Measurements from ENCODE around the gene SLC25A30.
A peak's percentile ranks its signal among the peaks of the same experiment; 100 is the strongest.

Gene SLC25A30, protein sequence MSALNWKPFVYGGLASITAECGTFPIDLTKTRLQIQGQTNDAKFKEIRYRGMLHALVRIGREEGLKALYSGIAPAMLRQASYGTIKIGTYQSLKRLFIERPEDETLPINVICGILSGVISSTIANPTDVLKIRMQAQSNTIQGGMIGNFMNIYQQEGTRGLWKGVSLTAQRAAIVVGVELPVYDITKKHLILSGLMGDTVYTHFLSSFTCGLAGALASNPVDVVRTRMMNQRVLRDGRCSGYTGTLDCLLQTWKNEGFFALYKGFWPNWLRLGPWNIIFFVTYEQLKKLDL

DNA sequence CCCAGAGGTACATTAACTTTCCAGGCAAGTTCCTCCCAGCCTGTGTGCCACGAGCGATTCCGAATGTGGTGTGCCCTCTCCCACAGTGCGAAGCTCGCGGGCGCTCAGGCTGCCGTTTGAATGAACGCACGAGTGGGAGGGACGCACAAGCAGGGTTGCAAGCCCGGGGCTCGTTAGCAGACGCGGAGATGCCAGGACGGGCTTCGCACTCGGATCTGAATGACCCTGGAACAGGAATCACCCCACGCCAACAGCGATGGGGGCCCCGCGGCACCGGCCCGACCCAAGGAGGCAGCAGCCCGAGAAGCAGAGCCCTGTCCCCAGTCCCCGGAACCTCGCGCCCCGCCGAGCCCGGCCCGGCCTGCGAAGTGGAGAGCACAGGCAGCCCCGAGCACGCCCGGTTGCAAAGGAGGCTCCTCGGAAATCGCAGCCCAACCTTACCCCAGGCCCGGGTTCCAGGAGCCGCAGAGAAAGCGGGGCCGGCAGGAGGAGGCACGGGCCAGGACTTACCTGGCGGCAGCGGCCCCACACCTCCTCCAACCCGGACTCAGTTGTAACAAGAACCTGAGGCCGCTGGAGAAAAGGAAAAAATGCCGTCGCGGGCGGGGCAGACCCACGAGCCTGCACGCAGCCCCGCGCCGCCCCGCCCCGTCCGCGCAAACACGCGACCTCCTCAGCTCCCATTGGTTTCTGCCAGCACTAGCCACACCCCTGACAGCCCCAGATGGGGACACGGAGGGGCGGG is at the start of gene SLC25A30:
SLC25A30 (minus strand) TSS at position 584 of the 745 bp plus-strand sequence. CDS start 6,948 bp downstream, outside the sequence.
- Histone ChIP-seq H3K4me3 (ENCODE audit: low read depth in 1 of 5, low read length in 5 of 5) (peak within 1 kb of the TSS; percentile 73 to 86 (median 85)), H3K9ac (ENCODE audit: low read length in 5 of 5) (peak within 1 kb of the TSS; percentile 6 to 80 (median 77)), H3K9me3 (ENCODE audit: control insufficient read depth in 5 of 5, low read length in 5 of 5) (no peaks in the 10 kb centered on the region), H3K27me3 (ENCODE audit: control insufficient read depth in 5 of 5, insufficient read depth in 4 of 5, low read length in 5 of 5) (no peaks in the 10 kb centered on the region), H3K36me3 (ENCODE audit: control insufficient read depth in 5 of 5, insufficient read depth in 5 of 5, low read length in 5 of 5) (no peaks in the 10 kb centered on the region), H3K27ac (ENCODE audit: low read depth, low read length) (peak within 1 kb of the TSS; percentile 87), H3K4me1 (ENCODE audit: control insufficient read depth in 5 of 5, insufficient read depth in 5 of 5, low read length in 5 of 5) (peaks cover 4 to 40% (median 34%) of the 10 kb centered on the region in 5 donors)

DNA sequence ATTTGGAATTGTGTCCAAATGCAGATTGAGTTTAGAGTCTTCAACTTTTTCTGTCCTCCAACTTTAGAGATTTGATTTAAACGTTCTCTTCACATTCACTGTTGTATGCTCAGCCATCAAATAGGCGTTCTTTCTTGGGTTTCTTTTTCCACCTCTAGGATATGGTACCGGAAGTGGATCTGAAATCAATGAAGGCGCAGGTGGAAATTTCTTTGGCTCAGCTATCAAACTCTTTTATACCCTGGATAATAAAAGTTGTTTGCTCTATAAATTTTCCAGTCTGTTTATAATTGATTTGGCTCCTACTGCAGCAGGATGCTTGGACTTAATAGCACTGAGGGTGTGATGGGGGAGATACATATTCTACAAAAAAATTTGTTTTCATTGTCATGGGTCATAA is 48.2 kb upstream of the SLC25A30 start:
- Histone ChIP-seq H3K27ac (ENCODE audit: low read depth, low read length) (no peak overlapping the region), H3K4me3 (ENCODE audit: low read depth in 1 of 5, low read length in 5 of 5) (peak overlapping the region in 1 of 5 donors; percentile 98), H3K36me3 (ENCODE audit: control insufficient read depth in 5 of 5, insufficient read depth in 5 of 5, low read length in 5 of 5) (no peaks in the 10 kb centered on the region), H3K27me3 (ENCODE audit: control insufficient read depth in 5 of 5, insufficient read depth in 4 of 5, low read length in 5 of 5) (no peaks in the 10 kb centered on the region), H3K4me1 (ENCODE audit: control insufficient read depth in 5 of 5, insufficient read depth in 5 of 5, low read length in 5 of 5) (peaks cover 0 to 30% (median 27%) of the 10 kb centered on the region in 5 donors), H3K9me3 (ENCODE audit: control insufficient read depth in 5 of 5, low read length in 5 of 5) (no peaks in the 10 kb centered on the region), H3K9ac (ENCODE audit: low read length in 5 of 5) (peak overlapping the region in 1 of 5 donors; percentile 90)

DNA sequence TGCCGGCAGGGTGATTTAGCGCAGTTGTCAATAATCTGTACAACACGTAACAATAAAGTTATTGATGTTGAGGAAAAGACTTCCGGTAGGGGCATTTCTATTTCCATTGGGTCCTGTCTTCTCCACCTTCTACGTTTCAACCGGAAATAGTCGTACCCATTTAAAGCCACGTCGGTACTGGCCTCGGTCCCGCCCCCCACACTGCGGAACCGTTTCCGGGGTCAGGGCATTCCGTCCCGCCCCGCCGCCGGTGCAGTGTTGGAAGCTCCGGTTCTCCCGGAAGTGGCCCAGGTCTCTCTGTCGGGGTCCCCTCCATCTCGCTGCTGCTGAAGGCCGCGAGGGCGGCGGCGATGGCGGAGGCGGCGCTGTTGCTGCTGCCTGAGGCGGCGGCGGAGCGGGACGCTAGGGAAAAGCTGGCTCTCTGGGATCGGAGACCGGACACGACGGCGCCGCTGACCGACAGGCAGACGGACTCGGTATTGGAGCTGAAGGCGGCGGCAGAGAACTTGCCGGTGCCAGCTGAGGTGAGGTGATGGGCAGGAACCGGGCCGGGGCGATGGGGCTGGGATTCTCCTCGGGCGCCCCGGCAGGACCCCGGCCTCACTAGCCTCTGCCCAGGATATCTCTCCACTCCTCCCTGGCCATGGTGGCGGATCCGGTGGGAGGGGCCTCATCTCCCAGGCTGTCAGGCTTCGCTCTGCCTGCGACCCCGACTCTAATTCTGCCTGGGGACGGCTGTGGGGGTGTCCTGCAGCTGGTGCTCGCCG is 46.7 kb upstream of the SLC25A30 start, which contains the start of gene COG3:
COG3 (plus strand) TSS at position 253 of the 767 bp plus-strand sequence; CDS start at position 351, 98 bp downstream.
- Histone ChIP-seq H3K4me1 (ENCODE audit: control insufficient read depth in 5 of 5, insufficient read depth in 5 of 5, low read length in 5 of 5) (peaks cover 0 to 30% (median 26%) of the 10 kb centered on the region in 5 donors), H3K27ac (ENCODE audit: low read depth, low read length) (peak within 1 kb of the TSS; percentile 88), H3K9me3 (ENCODE audit: control insufficient read depth in 5 of 5, low read length in 5 of 5) (no peaks in the 10 kb centered on the region)

DNA sequence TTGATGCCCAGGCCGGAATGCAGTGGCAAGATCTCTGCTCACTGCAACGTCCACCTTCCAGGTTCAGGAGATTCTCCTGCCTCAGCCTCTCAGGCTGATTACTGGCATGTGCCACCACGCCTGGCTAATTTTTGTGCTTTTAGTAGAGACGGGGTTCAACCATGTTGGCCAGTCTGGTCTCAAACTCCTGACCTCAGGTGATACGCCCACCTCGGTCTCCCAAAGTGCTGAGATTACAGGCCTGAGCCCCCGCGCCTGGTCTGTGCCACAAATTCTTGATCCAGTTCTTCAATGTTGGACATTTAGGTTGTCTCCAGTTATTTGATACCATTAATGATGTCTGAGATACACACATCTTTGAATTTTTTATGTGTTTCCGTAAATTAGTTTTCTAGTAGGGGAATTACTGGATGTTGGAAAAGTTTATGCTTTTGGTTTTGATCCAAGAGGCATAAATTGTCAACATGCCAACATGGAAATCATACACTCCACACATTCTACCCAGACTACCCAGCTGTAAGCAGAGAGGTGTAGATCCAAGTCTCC is 46.0 kb upstream of the SLC25A30 start:
- H3K4me3 ChIP-seq (ENCODE audit: low read depth in 1 of 5, low read length in 5 of 5): peak overlapping the region; percentile 65 to 98 (median 98)
- H3K36me3 ChIP-seq (ENCODE audit: control insufficient read depth in 5 of 5, insufficient read depth in 5 of 5, low read length in 5 of 5): no peaks in the 10 kb centered on the region
- H3K4me1 ChIP-seq (ENCODE audit: control insufficient read depth in 5 of 5, insufficient read depth in 5 of 5, low read length in 5 of 5): peaks cover 0 to 30% (median 24%) of the 10 kb centered on the region in 5 donors
- H3K27me3 ChIP-seq (ENCODE audit: control insufficient read depth in 5 of 5, insufficient read depth in 4 of 5, low read length in 5 of 5): peaks cover 0 to 1% (median 0%) of the 10 kb centered on the region in 5 donors
- peak overlapping the region; percentile 88 for H3K27ac ChIP-seq (ENCODE audit: low read depth, low read length)
- no peaks in the 10 kb centered on the region for H3K9me3 ChIP-seq (ENCODE audit: control insufficient read depth in 5 of 5, low read length in 5 of 5)
- H3K9ac ChIP-seq (ENCODE audit: low read length in 5 of 5): peak overlapping the region in 4 of 5 donors; percentile 62 to 97 (median 94)

More for the DNA sequence above, 46.7 kb upstream of the SLC25A30 start, which contains the start of gene COG3:
- no peaks in the 10 kb centered on the region for H3K36me3 ChIP-seq (ENCODE audit: control insufficient read depth in 5 of 5, insufficient read depth in 5 of 5, low read length in 5 of 5)
- H3K4me3 ChIP-seq (ENCODE audit: low read depth in 1 of 5, low read length in 5 of 5): peak within 1 kb of the TSS; percentile 83 to 98 (median 98)
- peak within 1 kb of the TSS; percentile 74 to 97 (median 93) for H3K9ac ChIP-seq (ENCODE audit: low read length in 5 of 5)
- no peaks in the 10 kb centered on the region for H3K27me3 ChIP-seq (ENCODE audit: control insufficient read depth in 5 of 5, insufficient read depth in 4 of 5, low read length in 5 of 5)

DNA sequence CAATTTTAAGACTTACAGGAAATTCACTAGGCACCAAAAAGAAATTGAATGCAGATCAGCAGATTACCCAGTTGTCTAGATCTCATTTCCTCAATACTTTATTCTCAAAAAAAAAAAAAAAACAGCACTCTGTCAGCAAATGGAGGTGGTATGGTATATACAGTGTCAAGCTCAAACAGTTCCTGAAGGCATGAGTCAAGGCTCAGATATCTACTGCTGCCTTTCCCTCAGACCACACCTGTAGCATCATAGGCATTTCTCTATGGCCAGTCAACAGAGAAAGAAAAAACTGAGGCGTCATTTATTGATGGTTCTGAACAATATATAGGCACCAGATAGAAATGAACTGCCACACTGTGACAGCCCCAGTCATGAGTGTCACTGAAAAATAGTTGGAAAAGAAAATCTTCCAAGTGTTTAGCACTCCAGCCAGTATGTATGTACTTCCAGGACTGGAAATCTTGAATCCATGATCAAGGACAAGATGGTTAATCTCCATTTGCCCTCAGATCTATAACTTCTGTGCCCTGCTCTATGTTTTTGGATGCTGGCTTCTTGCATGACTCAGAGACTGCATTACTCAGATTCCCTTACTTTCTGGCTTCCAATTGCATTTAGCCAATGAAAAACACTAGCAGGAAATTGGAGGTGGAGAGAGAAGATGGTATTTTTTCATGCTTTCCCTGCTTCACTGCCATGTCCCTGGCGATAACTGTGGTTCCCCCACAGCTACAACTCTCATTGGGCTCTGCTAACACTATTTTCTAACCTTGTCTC is 38.2 kb upstream of the SLC25A30 start:
- H3K9ac ChIP-seq (ENCODE audit: low read length in 5 of 5): no peak overlapping the region
- H3K27me3 ChIP-seq (ENCODE audit: control insufficient read depth in 5 of 5, insufficient read depth in 4 of 5, low read length in 5 of 5): peaks cover 0 to 14% (median 4%) of the 10 kb centered on the region in 5 donors
- no peaks in the 10 kb centered on the region for H3K36me3 ChIP-seq (ENCODE audit: control insufficient read depth in 5 of 5, insufficient read depth in 5 of 5, low read length in 5 of 5)
- peaks cover 0 to 10% (median 0%) of the 10 kb centered on the region in 5 donors for H3K9me3 ChIP-seq (ENCODE audit: control insufficient read depth in 5 of 5, low read length in 5 of 5)
- H3K4me3 ChIP-seq (ENCODE audit: low read depth in 1 of 5, low read length in 5 of 5): no peak overlapping the region
- no peaks in the 10 kb centered on the region for H3K4me1 ChIP-seq (ENCODE audit: control insufficient read depth in 5 of 5, insufficient read depth in 5 of 5, low read length in 5 of 5)
- no peak overlapping the region for H3K27ac ChIP-seq (ENCODE audit: low read depth, low read length)

DNA sequence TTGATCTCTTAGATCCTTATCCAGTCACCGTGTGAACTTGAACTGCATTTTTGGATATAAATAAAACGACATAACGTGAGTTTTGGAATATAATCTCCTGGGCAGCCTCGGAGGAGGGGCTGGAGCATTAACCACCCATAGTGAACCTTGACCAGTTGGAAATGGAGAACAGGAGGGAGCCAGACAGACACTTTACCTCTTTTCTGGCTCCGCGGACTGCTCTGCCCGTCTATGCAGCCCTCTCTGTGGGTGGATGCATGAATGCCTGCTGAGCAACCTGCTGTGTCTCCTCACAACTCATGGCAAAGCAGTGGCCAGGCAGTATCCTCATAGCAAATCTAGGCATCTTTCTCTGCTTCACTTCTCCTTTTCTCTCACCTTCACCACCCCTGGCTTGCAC is 36.0 kb upstream of the SLC25A30 start:
- H3K4me1 ChIP-seq (ENCODE audit: control insufficient read depth in 5 of 5, insufficient read depth in 5 of 5, low read length in 5 of 5): no peaks in the 10 kb centered on the region

DNA sequence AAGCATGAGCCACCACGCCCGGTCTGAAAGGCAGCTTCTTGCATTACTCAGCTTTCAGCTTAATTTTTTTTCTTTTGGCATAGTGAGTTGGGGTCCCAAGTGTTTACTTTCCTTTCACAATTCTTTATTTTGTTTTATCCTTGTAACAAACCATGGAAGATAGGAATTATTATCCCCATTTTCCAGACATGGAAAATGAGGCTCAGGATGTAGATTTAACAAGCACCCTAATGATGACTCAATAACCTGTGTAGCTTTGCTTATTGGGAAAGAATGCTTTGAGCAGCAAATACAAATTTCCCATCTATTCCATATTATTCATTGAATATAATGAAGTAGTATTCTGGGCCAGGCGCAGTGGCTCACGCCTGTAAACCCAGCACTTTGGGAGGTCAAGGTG is 33.1 kb upstream of the SLC25A30 start:
- H3K9ac ChIP-seq (ENCODE audit: low read length in 5 of 5): no peak overlapping the region
- no peaks in the 10 kb centered on the region for H3K4me1 ChIP-seq (ENCODE audit: control insufficient read depth in 5 of 5, insufficient read depth in 5 of 5, low read length in 5 of 5)
- H3K9me3 ChIP-seq (ENCODE audit: control insufficient read depth in 5 of 5, low read length in 5 of 5): no peaks in the 10 kb centered on the region
- H3K4me3 ChIP-seq (ENCODE audit: low read depth in 1 of 5, low read length in 5 of 5): no peak overlapping the region
- H3K27ac ChIP-seq (ENCODE audit: low read depth, low read length): no peak overlapping the region
- no peaks in the 10 kb centered on the region for H3K36me3 ChIP-seq (ENCODE audit: control insufficient read depth in 5 of 5, insufficient read depth in 5 of 5, low read length in 5 of 5)
- peaks cover 0 to 5% (median 3%) of the 10 kb centered on the region in 5 donors for H3K27me3 ChIP-seq (ENCODE audit: control insufficient read depth in 5 of 5, insufficient read depth in 4 of 5, low read length in 5 of 5)

More for the DNA sequence above, 36.0 kb upstream of the SLC25A30 start:
- peaks cover 0 to 10% (median 0%) of the 10 kb centered on the region in 5 donors for H3K9me3 ChIP-seq (ENCODE audit: control insufficient read depth in 5 of 5, low read length in 5 of 5)
- H3K36me3 ChIP-seq (ENCODE audit: control insufficient read depth in 5 of 5, insufficient read depth in 5 of 5, low read length in 5 of 5): no peaks in the 10 kb centered on the region
- H3K9ac ChIP-seq (ENCODE audit: low read length in 5 of 5): no peak overlapping the region
- no peak overlapping the region for H3K4me3 ChIP-seq (ENCODE audit: low read depth in 1 of 5, low read length in 5 of 5)
- peaks cover 0 to 13% (median 4%) of the 10 kb centered on the region in 5 donors for H3K27me3 ChIP-seq (ENCODE audit: control insufficient read depth in 5 of 5, insufficient read depth in 4 of 5, low read length in 5 of 5)
- no peak overlapping the region for H3K27ac ChIP-seq (ENCODE audit: low read depth, low read length)

DNA sequence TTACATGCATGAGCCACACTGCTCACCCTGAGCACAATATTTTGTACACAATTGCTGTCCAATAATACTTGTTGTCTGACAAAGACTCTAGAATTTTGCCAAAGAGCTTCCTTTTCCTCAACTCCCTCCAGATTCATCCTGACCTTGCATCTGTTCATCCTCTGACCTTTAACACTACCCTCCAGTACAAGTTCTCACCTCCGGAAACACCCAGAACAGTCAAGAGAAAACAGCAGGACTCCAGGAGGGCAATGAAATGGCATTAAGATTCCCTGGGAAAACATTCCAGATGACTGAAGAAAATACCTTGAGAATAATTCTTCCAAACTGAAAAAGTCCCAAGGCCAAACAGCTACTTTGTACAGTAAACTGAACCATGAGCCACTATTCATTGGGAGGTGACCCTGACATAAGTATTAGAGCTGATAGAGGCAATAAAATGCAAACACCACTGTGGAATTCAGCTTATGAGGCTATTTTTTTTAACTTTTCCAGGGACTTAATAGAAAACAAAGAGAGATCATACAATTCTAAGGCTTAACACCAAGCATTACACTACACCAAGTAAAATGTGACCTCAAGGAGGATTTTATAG is 30.9 kb upstream of the SLC25A30 start:
- H3K9ac ChIP-seq (ENCODE audit: low read length in 5 of 5): no peak overlapping the region
- no peaks in the 10 kb centered on the region for H3K4me1 ChIP-seq (ENCODE audit: control insufficient read depth in 5 of 5, insufficient read depth in 5 of 5, low read length in 5 of 5)
- peaks cover 0 to 5% (median 0%) of the 10 kb centered on the region in 5 donors for H3K27me3 ChIP-seq (ENCODE audit: control insufficient read depth in 5 of 5, insufficient read depth in 4 of 5, low read length in 5 of 5)
- no peak overlapping the region for H3K27ac ChIP-seq (ENCODE audit: low read depth, low read length)
- no peak overlapping the region for H3K4me3 ChIP-seq (ENCODE audit: low read depth in 1 of 5, low read length in 5 of 5)
- H3K9me3 ChIP-seq (ENCODE audit: control insufficient read depth in 5 of 5, low read length in 5 of 5): no peaks in the 10 kb centered on the region
- no peaks in the 10 kb centered on the region for H3K36me3 ChIP-seq (ENCODE audit: control insufficient read depth in 5 of 5, insufficient read depth in 5 of 5, low read length in 5 of 5)

Measured in subcutaneous abdominal adipose tissue (tissue), 5 donors.